Pons (tissue), 1 donor: ENCODE measurements around the gene PCSK1.
"Not testable (repeated sequence)": the region's sequence is repeated elsewhere in the genome, so short reads cannot be mapped to it uniquely, and the experiment has no call there.

Source experiments
- DNase-seq: peaks from one replicate; pipeline ENCODE4 v3.0.0-alpha.2; 2016; ENCODE audit warnings: low spot score

PCSK1 gene

GRCh38 chr5:96426831-96427230 is 6.2 kb downstream of the PCSK1 start:
- DNase-seq: no peak

- no peak for DNase-seq
Observed at GRCh38 chr5:96425443-96425842, 7.6 kb downstream of the PCSK1 start.

DNA sequence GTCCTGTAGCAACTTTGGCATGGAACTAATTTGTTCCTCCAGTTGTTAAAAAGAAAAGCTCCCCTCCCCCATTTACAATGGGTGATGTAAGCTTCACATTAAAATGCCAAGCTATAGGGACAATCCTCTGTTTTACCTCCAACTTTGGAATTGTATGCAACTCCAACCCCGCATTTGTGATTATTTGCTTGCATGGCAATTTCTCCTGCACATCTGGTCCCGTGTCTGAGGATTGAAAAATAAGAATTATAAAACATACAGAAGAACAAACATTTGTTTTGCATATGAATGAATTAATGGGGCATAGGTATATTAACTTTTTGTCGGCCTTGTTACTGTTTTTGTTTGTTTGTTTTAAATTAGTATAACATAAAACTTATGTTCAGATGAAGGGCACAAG is 17.2 kb downstream of the PCSK1 start:
- no peak for DNase-seq

GRCh38 chr5:96412868-96413449 is 20.1 kb downstream of the PCSK1 start:
- DNase-seq: no peak

DNA sequence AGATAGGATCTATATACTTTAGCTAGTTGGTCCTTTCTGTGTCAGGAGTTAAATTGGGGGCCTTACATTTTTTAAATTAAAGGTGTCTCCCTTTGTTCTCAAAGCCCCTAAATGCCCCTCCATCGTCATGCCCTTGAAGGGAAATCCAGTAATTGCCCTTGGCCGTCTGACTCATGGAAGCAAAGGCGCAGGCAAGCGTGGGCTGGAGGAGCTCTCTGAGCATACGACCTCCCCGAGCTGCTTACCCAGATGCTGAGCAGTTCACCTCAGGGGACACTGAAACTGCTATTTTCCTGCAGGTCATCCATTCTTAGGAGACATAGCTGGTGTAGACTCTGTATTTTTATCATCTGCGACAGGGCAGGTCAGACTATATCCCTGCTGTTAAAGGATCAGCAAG is 23.0 kb downstream of the PCSK1 start:
- DNase-seq: no peak

DNA sequence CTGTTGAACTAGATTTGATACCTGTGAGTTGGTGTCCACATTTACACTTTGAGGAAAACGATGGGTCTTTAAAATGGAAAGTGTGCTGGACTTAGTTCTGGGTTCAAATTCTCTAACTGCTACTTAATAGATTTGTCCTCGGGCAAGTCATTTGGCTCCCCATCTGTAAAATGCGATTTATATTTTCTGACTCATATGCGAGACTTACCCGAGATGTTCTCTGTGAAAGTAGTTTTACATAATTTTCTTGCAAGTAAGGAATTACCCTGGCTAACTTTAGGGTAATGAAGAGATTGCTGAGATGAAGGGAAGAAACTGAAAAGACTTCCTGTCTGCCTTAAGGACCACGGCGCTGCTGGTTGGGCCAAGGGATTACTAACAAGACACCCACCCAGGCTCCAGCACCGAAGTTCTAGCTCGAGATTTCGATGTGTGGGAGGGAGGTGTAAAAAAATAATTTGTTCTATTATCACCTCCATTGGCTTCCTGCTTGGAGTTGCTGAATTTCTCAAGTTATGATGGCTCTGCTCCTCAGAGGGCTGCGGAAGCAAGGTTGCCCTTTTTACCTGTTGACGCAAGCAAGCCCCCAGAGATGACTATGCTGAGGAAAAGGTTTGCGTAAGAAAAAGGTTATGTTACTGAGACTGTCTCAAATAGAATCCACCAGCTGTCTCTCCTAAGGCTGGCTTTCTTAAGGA is 24.1 kb downstream of the PCSK1 start:
- no peak for DNase-seq

GRCh38 chr5:96408210-96408777 is 24.8 kb downstream of the PCSK1 start:
- no peak for DNase-seq

DNA sequence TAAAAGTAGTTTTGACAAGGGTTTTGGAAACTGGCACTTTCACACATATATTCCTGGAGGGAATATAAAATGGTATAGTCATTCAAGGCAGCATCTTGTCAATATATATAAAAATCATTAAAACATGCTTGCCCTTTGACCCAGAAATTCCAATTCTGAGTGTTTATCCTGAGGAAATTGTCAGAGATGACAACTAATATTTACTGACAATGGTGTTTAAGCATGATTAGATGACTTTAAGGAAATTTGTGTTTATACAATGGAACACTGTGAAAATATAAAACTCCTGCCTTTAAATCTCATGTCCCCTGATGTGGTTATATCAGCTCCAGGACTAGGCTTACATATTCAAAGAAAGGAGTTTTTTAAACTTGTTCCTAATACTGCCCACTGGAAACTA is 25.6 kb downstream of the PCSK1 start:
- no peak for DNase-seq

DNA sequence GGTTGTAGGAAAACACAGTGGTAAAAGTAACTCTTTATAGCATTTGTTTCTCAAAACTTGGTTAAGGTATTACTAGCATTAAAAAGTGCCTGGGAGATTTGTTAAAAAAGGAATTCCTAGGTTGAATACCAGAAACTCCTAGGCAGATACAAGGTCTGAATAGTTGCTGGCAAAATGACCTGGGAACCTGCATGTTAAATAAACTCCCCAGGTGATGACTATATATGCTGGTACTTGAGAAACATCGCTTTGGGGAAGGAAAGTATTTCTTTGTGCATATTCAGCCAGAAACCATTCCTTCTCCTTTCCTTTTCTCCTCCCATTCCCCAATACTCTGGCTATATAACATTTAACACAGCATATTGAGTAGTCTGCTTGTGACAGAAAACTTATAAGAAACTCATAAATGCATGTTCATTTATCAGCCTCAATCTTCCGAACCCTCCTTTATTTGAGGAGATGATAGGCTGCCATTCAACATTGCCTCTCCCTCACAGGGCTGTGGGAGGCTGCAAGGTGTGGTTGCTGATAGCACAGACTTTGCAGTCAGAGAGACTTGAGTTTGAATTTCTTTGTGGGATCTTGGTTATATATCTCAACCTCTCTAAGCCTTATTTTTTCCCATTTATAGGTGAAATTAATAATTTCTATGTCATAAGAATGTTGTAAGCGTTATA is 28.7 kb downstream of the PCSK1 start:
- DNase-seq: no peak

DNA sequence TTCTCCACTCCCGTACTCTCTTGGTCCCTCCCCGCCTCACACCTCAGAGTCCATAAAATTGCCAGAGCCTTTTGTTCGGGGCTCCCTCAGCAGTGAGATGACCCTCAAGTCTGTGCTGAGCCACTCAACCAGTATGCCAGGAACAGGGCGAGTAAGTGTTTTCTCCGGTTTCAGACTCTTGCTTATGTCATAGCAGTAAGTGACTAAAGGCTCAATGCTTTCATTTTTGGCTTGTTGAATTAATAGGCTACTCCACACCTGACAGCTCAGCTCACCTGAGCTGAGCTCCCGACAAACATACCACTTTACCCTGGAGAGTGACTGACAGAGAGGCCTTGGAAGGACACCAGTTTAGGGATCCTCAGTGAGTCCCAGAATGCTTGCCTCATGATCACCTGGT is 30.5 kb downstream of the PCSK1 start:
- DNase-seq: no peak

DNA sequence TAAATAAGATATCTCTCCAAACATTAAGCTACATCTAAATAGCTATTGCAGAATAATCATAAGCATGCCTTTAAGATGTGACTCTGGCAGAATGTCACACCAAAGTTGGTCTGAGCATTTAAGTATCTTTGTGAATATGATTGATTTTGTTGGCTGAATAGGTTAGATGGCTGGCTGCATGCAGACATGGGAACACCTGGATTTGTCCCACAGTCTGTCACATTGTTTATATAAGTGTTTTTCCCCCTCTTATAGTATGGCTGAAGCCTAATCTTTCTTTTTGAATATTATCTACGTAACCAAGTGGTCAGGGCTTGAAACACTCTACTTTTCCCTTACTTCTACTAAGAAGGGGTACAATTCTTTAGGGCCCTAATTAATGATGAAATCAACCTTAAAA is 36.2 kb downstream of the PCSK1 start:
- no peak for DNase-seq

DNA sequence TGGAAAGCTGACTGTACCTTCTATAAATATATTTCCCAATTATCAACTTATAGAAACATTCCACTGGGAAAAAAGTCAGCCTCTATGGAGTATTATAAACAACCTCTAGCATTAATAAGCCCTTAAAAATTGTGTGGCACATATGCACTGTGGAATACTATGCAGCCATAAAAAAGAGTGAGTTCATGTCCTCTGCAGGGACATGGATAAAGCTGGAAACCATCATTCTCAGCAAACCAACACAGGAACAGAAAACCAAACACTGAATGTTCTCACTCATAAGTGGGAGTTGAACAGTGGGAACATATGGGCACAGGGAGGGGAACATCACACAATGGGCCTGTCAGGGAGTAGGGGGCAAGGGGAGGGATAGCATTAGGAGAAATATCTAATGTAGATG is 37.8 kb downstream of the PCSK1 start:
- not testable (repeated sequence) for DNase-seq

- no peak for DNase-seq
Observed at GRCh38 chr5:96391921-96392320, 41.1 kb downstream of the PCSK1 start.

DNA sequence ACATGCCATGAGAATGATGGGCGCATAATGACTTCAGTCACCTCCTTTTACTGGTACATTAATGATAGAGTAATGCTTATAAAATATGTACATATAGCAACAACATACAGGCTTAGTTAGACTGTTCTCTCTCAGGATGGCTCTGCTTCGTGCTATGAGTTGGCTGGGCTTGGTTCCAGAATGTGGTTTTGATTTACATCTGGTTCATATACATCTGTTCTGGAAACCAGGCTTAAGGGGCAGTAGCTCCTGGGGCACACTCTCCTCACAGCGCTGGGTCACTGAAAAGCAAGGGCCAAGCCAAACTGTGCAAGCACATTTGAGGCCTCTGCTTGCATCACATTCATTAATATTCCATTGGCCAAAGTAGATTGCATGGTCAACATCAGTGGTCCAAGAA is 44.9 kb downstream of the PCSK1 start:
- no peak for DNase-seq

- no peak for DNase-seq
Observed at GRCh38 chr5:96387616-96388015, 45.4 kb downstream of the PCSK1 start.

DNA sequence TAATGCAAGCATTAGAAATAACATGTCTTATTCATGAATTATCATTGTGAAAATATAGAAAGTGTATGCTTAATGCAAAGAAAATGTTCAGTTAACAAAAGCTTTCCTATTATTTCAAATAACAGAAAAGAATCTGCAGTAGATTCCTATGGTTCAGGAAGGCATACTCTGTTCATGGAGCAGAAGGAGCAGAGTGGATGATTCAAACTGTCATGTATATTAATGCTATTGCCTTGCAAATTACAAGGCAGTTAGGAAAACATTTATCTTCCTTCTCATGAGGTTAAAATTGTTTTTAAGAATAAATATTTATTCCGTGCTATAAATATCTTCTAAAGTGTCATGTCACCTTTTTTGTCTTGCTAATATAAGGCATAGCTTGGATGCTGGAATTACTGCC is 47.5 kb downstream of the PCSK1 start:
- no peak for DNase-seq

GRCh38 chr5:96384353-96384752 is 48.7 kb downstream of the PCSK1 start:
- peak; percentile 52 for DNase-seq

DNA sequence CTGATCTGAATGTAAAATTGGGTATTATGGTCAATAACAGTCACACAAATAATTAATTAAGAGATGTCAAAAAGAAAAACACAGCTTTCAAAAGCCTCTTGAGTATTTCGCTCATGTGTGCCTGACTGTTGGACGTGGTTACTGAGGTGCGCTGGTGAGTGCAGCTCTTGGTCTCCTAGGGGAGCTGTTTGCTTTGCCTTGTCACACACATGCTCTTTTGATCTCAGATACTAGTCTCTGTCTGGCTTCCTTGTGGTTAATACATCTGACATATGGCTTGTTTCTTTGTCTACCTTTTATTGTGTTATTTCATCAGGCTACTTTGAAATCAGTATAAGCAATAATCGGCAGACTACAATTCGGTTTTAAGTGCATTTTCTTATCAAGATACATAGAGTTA is 51.5 kb downstream of the PCSK1 start:
- no peak for DNase-seq

GRCh38 chr5:96379896-96380295 is 53.2 kb downstream of the PCSK1 start:
- DNase-seq: no peak

DNA sequence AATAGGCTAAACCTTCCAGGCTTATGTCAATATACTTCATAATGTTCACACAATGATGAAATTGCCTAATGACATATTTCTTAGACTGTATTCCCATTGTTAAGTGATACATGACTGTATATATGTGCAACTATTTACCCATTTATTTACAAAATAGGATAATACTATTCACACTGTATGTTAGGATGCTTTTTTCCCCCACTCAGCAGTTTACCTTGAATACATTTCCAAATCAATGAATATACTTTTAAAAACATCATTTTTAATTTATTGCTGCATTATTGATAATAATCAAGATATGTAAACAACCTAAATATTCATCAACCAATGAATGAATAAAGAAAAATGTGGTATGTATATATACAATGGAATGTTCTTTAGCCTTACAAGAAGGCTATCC is 55.5 kb downstream of the PCSK1 start:
- DNase-seq: no peak

- DNase-seq: no peak
Observed at GRCh38 chr5:96377167-96377566, 55.9 kb downstream of the PCSK1 start.

DNA sequence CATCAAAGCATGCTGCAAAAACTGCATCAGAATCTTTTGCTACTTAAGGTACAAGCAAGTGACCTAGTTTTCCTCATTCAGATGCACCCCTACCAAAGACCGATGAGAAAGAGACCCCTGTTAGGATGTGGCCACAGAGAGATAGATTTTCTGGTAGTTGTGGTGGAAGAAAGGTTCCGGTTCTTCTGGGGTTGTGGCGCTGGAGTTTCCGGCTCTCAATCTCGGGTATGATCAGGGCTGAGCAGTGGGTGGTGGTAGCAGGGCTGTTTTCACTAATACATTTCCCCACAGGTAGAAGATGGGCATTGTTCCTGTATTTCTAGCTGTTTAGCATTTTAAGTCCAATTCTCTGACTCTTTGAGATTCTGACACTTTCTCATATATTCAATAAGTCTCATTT is 58.4 kb downstream of the PCSK1 start:
- DNase-seq: no peak

DNA sequence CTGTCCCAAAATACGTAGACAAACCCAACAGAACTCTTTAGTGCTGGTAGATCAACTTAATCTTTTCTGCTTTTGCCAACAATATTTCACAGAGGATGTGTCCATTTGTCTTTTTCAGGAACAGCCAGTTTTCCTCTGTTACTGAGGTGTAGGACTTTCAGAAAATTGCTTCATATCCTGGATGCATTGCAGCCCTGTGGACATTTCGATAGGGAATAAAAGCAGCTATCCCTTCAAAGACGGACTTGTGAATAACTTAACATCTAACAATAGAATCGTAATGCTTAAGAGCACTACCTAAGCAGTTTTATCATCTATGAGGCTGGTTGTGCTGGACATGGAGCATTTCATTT is 59.7 kb downstream of the PCSK1 start:
- no peak for DNase-seq
